Uterus (tissue), 2 donors: ENCODE results near the gene TTC8.

Source experiments
- CTCF ChIP-seq, 4 experiments: fragments of 200-600 bp in 2 of 4; fragments of 450-650 bp in 2 of 4; sonication (generic) in 2 of 4; IDR thresholded peaks; one replicate each; pipeline ENCODE4 v1.5.1; 2016 to 2019; ENCODE audit warnings: antibody characterized with exemption in 4 of 4, mild to moderate bottlenecking in 2 of 4, moderate library complexity in 1 of 4
- POLR2A ChIP-seq, 2 donors: fragments of 450-650 bp; IDR thresholded peaks; one replicate each; pipeline ENCODE4 v1.6.1; 2016; ENCODE audit warnings: antibody characterized with exemption in 2 of 2, mild to moderate bottlenecking in 1 of 2, moderate library complexity in 1 of 2

- TF ChIP-seq CTCF (IDR thresholded peaks at IDR 0.05) = no peak
- no peak for TF ChIP-seq POLR2A (IDR thresholded peaks at IDR 0.05)
These were observed 13.0 kb downstream of the TTC8 start for GRCh38 chr14:88837495-88837894.
